DND-41 (cell line): ENCODE results near the gene THOC7.
A peak's percentile ranks its signal among the peaks of the same experiment; 100 is the strongest.

Experiments
- ATAC-seq: fragments of 200-7000 bp; cut with Tn5 transposase; 3 replicates; pipeline ENCODE4 v1.9.1; 2021; ENCODE audit warnings: low read depth; ENCODE audit not compliant: insufficient read depth
- DNase-seq: peaks from one replicate; pipeline ENCODE4 v3.0.0-alpha.2; 2020
- H2AFZ ChIP-seq: 2 replicates; pipeline ENCODE4 v1.6.0; 2012; ENCODE audit warnings: low read depth, low read length
- H3K27ac ChIP-seq: 2 replicates; pipeline ENCODE4 v1.5.1; 2012; ENCODE audit warnings: low read length, inconsistent platforms
- H3K27me3 ChIP-seq: fragments of 200-600 bp; sonication (generic); 2 replicates; pipeline ENCODE4 v1.6.0; 2012; ENCODE audit warnings: low read length, mild to moderate bottlenecking, inconsistent platforms; ENCODE audit not compliant: insufficient read depth, poor library complexity
- H3K36me3 ChIP-seq: 2 replicates; pipeline ENCODE4 v1.5.1; 2012; ENCODE audit warnings: low read length, inconsistent platforms; ENCODE audit not compliant: insufficient read depth
- H3K4me1 ChIP-seq: 2 replicates; pipeline ENCODE4 v1.5.1; 2012; ENCODE audit warnings: mild to moderate bottlenecking, low read length; ENCODE audit not compliant: insufficient read depth
- H3K4me2 ChIP-seq: 2 replicates; pipeline ENCODE4 v1.6.0; 2012; ENCODE audit warnings: mild to moderate bottlenecking, moderate library complexity, low read length, inconsistent platforms; ENCODE audit not compliant: insufficient read depth
- H3K4me3 ChIP-seq, 2 experiments: fragments of 200-600 bp in 1 of 2; shearing (Covaris generic) in 1 of 2; 2 replicates each; pipeline ENCODE4 v1.5.1; 2012 to 2016; ENCODE audit warnings: inconsistent platforms in 2 of 2, low read length in 2 of 2, mild to moderate bottlenecking in 2 of 2, low read depth in 1 of 2, moderate library complexity in 1 of 2
- H3K79me2 ChIP-seq: 2 replicates; pipeline ENCODE4 v1.6.0; 2012; ENCODE audit warnings: low read length, inconsistent platforms; ENCODE audit not compliant: insufficient read depth
- H3K9ac ChIP-seq: 2 replicates; pipeline ENCODE4 v1.6.0; 2012; ENCODE audit warnings: low read depth, mild to moderate bottlenecking, inconsistent platforms, low read length, moderate library complexity
- H3K9me3 ChIP-seq: 2 replicates; pipeline ENCODE4 v1.5.1; 2012; ENCODE audit warnings: low read length, moderate library complexity, mild to moderate bottlenecking, inconsistent platforms; ENCODE audit not compliant: insufficient read depth, severe bottlenecking
- H4K20me1 ChIP-seq: 2 replicates; pipeline ENCODE4 v1.6.0; 2012; ENCODE audit warnings: low read length; ENCODE audit not compliant: insufficient read depth
- EZH2 ChIP-seq: IDR thresholded peaks from 3 replicates; pipeline ENCODE4 v1.6.1; 2012; ENCODE audit warnings: borderline replicate concordance, low read depth, mild to moderate bottlenecking, moderate library complexity, low read length, inconsistent platforms; ENCODE audit not compliant: severe bottlenecking
- TF ChIP-seq, protein P1 (sequence below): IDR thresholded peaks from 2 replicates; pipeline ENCODE4 v1.5.1; 2012; ENCODE audit warnings: borderline replicate concordance, low read length, moderate library complexity, mild to moderate bottlenecking; ENCODE audit not compliant: poor library complexity, severe bottlenecking; ENCODE audit errors: extremely low read depth

Gene THOC7

DNA sequence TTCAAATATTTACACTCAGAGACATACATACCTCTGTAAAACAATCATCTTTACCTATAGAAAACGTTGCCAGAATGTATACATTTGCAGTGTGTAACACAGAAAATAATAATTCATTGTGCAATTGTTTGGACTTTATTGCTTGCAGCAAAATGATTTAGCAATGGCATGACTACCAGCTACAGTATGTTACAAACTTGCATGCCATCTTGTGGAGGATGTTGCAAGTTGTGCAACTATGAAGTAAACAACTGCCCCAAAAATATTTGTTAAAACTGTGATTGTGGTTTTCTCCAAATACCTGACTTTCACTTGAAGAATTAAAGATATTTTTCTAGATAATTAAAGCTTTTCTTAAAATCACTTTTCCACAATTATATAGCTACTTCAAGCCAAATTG lies 71.6 kb downstream of the THOC7 start:
- Histone ChIP-seq H2AFZ (no peak overlapping the region), H3K9me3 (no peaks in the 10 kb centered on the region), H3K36me3 (no peaks in the 10 kb centered on the region), H4K20me1 (no peaks in the 10 kb centered on the region), H3K4me1 (no peaks in the 10 kb centered on the region), H3K4me2 (no peak overlapping the region), H3K79me2 (no peaks in the 10 kb centered on the region), H3K4me3 (no peak overlapping the region), H3K27me3 (no peaks in the 10 kb centered on the region), H3K9ac (no peak overlapping the region), H3K27ac (no peak overlapping the region)
- ATAC-seq: no peak
- TF ChIP-seq EZH2: no peak
- TF ChIP-seq, protein P1, sequence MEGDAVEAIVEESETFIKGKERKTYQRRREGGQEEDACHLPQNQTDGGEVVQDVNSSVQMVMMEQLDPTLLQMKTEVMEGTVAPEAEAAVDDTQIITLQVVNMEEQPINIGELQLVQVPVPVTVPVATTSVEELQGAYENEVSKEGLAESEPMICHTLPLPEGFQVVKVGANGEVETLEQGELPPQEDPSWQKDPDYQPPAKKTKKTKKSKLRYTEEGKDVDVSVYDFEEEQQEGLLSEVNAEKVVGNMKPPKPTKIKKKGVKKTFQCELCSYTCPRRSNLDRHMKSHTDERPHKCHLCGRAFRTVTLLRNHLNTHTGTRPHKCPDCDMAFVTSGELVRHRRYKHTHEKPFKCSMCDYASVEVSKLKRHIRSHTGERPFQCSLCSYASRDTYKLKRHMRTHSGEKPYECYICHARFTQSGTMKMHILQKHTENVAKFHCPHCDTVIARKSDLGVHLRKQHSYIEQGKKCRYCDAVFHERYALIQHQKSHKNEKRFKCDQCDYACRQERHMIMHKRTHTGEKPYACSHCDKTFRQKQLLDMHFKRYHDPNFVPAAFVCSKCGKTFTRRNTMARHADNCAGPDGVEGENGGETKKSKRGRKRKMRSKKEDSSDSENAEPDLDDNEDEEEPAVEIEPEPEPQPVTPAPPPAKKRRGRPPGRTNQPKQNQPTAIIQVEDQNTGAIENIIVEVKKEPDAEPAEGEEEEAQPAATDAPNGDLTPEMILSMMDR: peak; percentile 29
- no peak for DNase-seq
